Endothelial cell (in vitro differentiated cells): ENCODE measurements around the gene PRL. TPM values are rescaled to one million over a fixed set of nuclear protein-coding genes. Genes with fewer than 3 reads are reported as not detected.

ENCODE experiments used
- DNase-seq: peaks from one replicate; pipeline ENCODE4 v3.0.0; 2021; ENCODE audit warnings: low spot score
- H3K27ac Mint-ChIP-seq: one replicate; pipeline ENCODE4 v1.8.0; 2021; ENCODE audit warnings: mixed read lengths, inconsistent platforms; ENCODE audit not compliant: unreplicated experiment
- H3K27me3 Mint-ChIP-seq: one replicate; pipeline ENCODE4 v1.8.0; 2021; ENCODE audit warnings: mild to moderate bottlenecking, moderate library complexity, mixed read lengths, inconsistent platforms; ENCODE audit not compliant: unreplicated experiment
- H3K36me3 Mint-ChIP-seq: one replicate; pipeline ENCODE4 v1.8.0; 2021; ENCODE audit warnings: mild to moderate bottlenecking, low read depth, mixed read lengths, inconsistent platforms; ENCODE audit not compliant: unreplicated experiment
- H3K4me1 Mint-ChIP-seq: one replicate; pipeline ENCODE4 v1.8.0; 2021; ENCODE audit warnings: mild to moderate bottlenecking, mixed read lengths, inconsistent platforms; ENCODE audit not compliant: unreplicated experiment
- H3K4me3 Mint-ChIP-seq: one replicate; pipeline ENCODE4 v1.8.0; 2021; ENCODE audit warnings: mild to moderate bottlenecking, mixed read lengths, inconsistent platforms; ENCODE audit not compliant: unreplicated experiment
- H3K9me3 Mint-ChIP-seq: one replicate; pipeline ENCODE4 v1.8.0; 2021; ENCODE audit warnings: mixed read lengths, inconsistent platforms; ENCODE audit not compliant: unreplicated experiment
- CTCF ChIP-seq: fragments of 200-600 bp; sonication (generic); IDR thresholded peaks from one replicate; pipeline ENCODE4 v1.5.0; 2021; ENCODE audit warnings: antibody characterized with exemption; ENCODE audit not compliant: unreplicated experiment
- total RNA-seq: library from RNA; stranded (reverse); fragmentation: NEBNext Ultra II Directional; extraction: Animal tissue kit (Norgen Biotek cat#: 25700); gene quantifications from one replicate; pipeline ENCODE4 v1.2.1, GENCODE V29; 2021; ENCODE audit not compliant: unreplicated experiment

The PRL gene
- total RNA-seq, 1 donor from 2014 or later = not detected

GRCh38 chr6:22263748-22264147 is 33.1 kb downstream of the PRL start:
- no peak overlapping the region for H3K4me3 Mint-ChIP-seq
- H3K27ac Mint-ChIP-seq = no peak overlapping the region
- no peaks in the 10 kb centered on the region for H3K27me3 Mint-ChIP-seq
- no peak for TF ChIP-seq CTCF
- no peaks in the 10 kb centered on the region for H3K36me3 Mint-ChIP-seq
- no peaks in the 10 kb centered on the region for H3K4me1 Mint-ChIP-seq
- DNase-seq = no peak
- no peaks in the 10 kb centered on the region for H3K9me3 Mint-ChIP-seq

- Mint-ChIP-seq H3K4me3 (no peak overlapping the region), H3K36me3 (peaks cover 4% of the 10 kb centered on the region), H3K27ac (no peak overlapping the region), H3K4me1 (no peaks in the 10 kb centered on the region), H3K9me3 (no peaks in the 10 kb centered on the region), H3K27me3 (no peaks in the 10 kb centered on the region)
- no peak for TF ChIP-seq CTCF
- DNase-seq = no peak
Measured at GRCh38 chr6:22254886-22255285, 42.0 kb downstream of the PRL start.

GRCh38 chr6:22253955-22254655 is 42.7 kb downstream of the PRL start:
- no peaks in the 10 kb centered on the region for H3K9me3 Mint-ChIP-seq
- H3K4me3 Mint-ChIP-seq = no peak overlapping the region
- peaks cover 4% of the 10 kb centered on the region for H3K36me3 Mint-ChIP-seq
- peaks cover 1% of the 10 kb centered on the region for H3K4me1 Mint-ChIP-seq
- H3K27me3 Mint-ChIP-seq = no peaks in the 10 kb centered on the region
- no peak for DNase-seq
- H3K27ac Mint-ChIP-seq = no peak overlapping the region
- no peak for TF ChIP-seq CTCF

- H3K4me3 Mint-ChIP-seq = no peak overlapping the region
- DNase-seq = no peak
- H3K4me1 Mint-ChIP-seq = peaks cover 9% of the 10 kb centered on the region
- H3K27ac Mint-ChIP-seq = no peak overlapping the region
- H3K36me3 Mint-ChIP-seq = no peaks in the 10 kb centered on the region
- peaks cover 2% of the 10 kb centered on the region for H3K27me3 Mint-ChIP-seq
- H3K9me3 Mint-ChIP-seq = no peaks in the 10 kb centered on the region
- TF ChIP-seq CTCF = no peak
Measured at GRCh38 chr6:22251348-22251747, 45.5 kb downstream of the PRL start.

GRCh38 chr6:22250486-22250885 is 46.4 kb downstream of the PRL start:
- Mint-ChIP-seq H3K27ac (no peak overlapping the region), H3K4me1 (peaks cover 9% of the 10 kb centered on the region), H3K27me3 (peaks cover 2% of the 10 kb centered on the region), H3K36me3 (no peaks in the 10 kb centered on the region), H3K9me3 (no peaks in the 10 kb centered on the region), H3K4me3 (no peak overlapping the region)
- no peak for DNase-seq
- no peak for TF ChIP-seq CTCF
